Skeletal muscle cell (primary cell): ENCODE measurements around the gene ANKRD55.
"Not testable (repeated sequence)": the region's sequence is repeated elsewhere in the genome, so short reads cannot be mapped to it uniquely, and the experiment has no call there.

Experiments used
- DNase-seq: peaks from one replicate; pipeline ENCODE4 v3.0.0-alpha.2; 2010; ENCODE audit warnings: low read depth
- H3K4me3 ChIP-seq: 2 replicates; pipeline ENCODE4 v1.5.1; 2011; ENCODE audit warnings: low read depth, mild to moderate bottlenecking, control low read depth, low read length, moderate library complexity

Gene ANKRD55

GRCh38 chr5:56176155-56176798, 56.9 kb downstream of the ANKRD55 start:
- no peak overlapping the region for H3K4me3 ChIP-seq
- DNase-seq = peak; percentile 88

- DNase-seq = peak; percentile 73
- H3K4me3 ChIP-seq = no peak overlapping the region
Measured at GRCh38 chr5:56175488-56175887, 57.6 kb downstream of the ANKRD55 start.

GRCh38 chr5:56175021-56175420, 58.1 kb downstream of the ANKRD55 start:
- H3K4me3 ChIP-seq = no peak overlapping the region
- DNase-seq = no peak

GRCh38 chr5:56172241-56172640, 60.9 kb downstream of the ANKRD55 start:
- H3K4me3 ChIP-seq = no peak overlapping the region
- no peak for DNase-seq

GRCh38 chr5:56170557-56170956, 62.6 kb downstream of the ANKRD55 start:
- DNase-seq = no peak
- no peak overlapping the region for H3K4me3 ChIP-seq

- no peak overlapping the region for H3K4me3 ChIP-seq
- DNase-seq = no peak
Measured at GRCh38 chr5:56169949-56170348, 63.2 kb downstream of the ANKRD55 start.

- H3K4me3 ChIP-seq = no peak overlapping the region
- DNase-seq = no peak
Measured at GRCh38 chr5:56169281-56169680, 63.8 kb downstream of the ANKRD55 start.

- H3K4me3 ChIP-seq = no peak overlapping the region
Measured at GRCh38 chr5:56168066-56168478, 65.1 kb downstream of the ANKRD55 start.

GRCh38 chr5:56167519-56167918, 65.6 kb downstream of the ANKRD55 start:
- H3K4me3 ChIP-seq = no peak overlapping the region
- DNase-seq = no peak

More at GRCh38 chr5:56168066-56168478, 65.1 kb downstream of the ANKRD55 start:
- no peak for DNase-seq

GRCh38 chr5:56166671-56167385, 66.3 kb downstream of the ANKRD55 start:
- H3K4me3 ChIP-seq = no peak overlapping the region
- DNase-seq = no peak

GRCh38 chr5:56164376-56164775, 68.8 kb downstream of the ANKRD55 start:
- DNase-seq = no peak
- H3K4me3 ChIP-seq = no peak overlapping the region

- DNase-seq = no peak
- no peak overlapping the region for H3K4me3 ChIP-seq
Measured at GRCh38 chr5:56161927-56162326, 71.2 kb downstream of the ANKRD55 start.

GRCh38 chr5:56161439-56161823, 71.7 kb downstream of the ANKRD55 start:
- DNase-seq = no peak
- H3K4me3 ChIP-seq = no peak overlapping the region

- DNase-seq = no peak
- H3K4me3 ChIP-seq = no peak overlapping the region
Measured at GRCh38 chr5:56160723-56161438, 72.2 kb downstream of the ANKRD55 start.

GRCh38 chr5:56159521-56159947, 73.6 kb downstream of the ANKRD55 start:
- H3K4me3 ChIP-seq = no peak overlapping the region
- no peak for DNase-seq

GRCh38 chr5:56158331-56158960, 74.7 kb downstream of the ANKRD55 start:
- H3K4me3 ChIP-seq = no peak overlapping the region
- DNase-seq = no peak

GRCh38 chr5:56157191-56157621, 75.9 kb downstream of the ANKRD55 start:
- H3K4me3 ChIP-seq, DNase-seq: not testable (repeated sequence)

GRCh38 chr5:56156585-56157190, 76.4 kb downstream of the ANKRD55 start:
- DNase-seq, H3K4me3 ChIP-seq: not testable (repeated sequence)

GRCh38 chr5:56155992-56156584, 77.0 kb downstream of the ANKRD55 start:
- no peak overlapping the region for H3K4me3 ChIP-seq
- no peak for DNase-seq
